ENCODE data around the gene ADCY3.

DNA sequence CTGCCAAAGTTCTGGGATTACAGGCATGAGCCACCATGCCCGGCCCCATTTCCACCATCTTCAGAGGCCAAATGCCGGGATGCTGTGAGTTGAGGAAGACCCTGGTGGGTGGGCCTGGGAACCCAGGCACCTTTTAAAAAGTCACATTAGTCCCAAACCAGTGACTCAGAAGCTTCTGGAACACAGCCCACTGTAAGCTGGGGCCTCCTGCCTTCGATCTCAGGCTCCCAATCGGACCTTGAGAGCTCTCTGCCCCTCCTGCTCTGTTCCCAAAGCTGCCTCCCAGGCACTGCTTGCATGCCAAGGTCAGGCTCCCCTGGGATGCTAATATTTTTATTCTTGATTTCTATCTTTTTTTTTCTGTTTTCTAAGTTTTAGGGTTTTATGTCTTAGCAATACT lies 4.2 kb downstream of the ADCY3 start:
- no peak for TF ChIP-seq POLR2A (IDR thresholded peaks at IDR 0.05)
- TF ChIP-seq, protein P1, sequence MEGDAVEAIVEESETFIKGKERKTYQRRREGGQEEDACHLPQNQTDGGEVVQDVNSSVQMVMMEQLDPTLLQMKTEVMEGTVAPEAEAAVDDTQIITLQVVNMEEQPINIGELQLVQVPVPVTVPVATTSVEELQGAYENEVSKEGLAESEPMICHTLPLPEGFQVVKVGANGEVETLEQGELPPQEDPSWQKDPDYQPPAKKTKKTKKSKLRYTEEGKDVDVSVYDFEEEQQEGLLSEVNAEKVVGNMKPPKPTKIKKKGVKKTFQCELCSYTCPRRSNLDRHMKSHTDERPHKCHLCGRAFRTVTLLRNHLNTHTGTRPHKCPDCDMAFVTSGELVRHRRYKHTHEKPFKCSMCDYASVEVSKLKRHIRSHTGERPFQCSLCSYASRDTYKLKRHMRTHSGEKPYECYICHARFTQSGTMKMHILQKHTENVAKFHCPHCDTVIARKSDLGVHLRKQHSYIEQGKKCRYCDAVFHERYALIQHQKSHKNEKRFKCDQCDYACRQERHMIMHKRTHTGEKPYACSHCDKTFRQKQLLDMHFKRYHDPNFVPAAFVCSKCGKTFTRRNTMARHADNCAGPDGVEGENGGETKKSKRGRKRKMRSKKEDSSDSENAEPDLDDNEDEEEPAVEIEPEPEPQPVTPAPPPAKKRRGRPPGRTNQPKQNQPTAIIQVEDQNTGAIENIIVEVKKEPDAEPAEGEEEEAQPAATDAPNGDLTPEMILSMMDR (IDR thresholded peaks at IDR 0.05): no peak

Measured in breast epithelium (tissue), 3 donors.